ENCODE measurements around the gene MAMSTR. TPM values are rescaled to one million over a fixed set of nuclear protein-coding genes. Genes with fewer than 3 reads are reported as not detected.
A peak's percentile ranks its signal among the peaks of the same experiment; 100 is the strongest.

The MAMSTR gene
- total and polyA plus RNA-seq, 9 of the 15 experiments (the other 6 are each of a cell fraction or from before 2014, with no cell fraction given), result 0.08 to 1.00 (median 0.40) TPM; not detected in 1

GRCh38 chr19:48737360-48737998 is 18.0 kb upstream of the MAMSTR start (continued):
- no peak for TF ChIP-seq HDAC8 (tag; IDR thresholded peaks at IDR 0.05)
- TF ChIP-seq RBFOX2 (IDR thresholded peaks at IDR 0.05; ENCODE audit: low read depth, low read length), result peak; percentile 33; the same call in 1 of the 2 replicates
- TF ChIP-seq, protein P1, sequence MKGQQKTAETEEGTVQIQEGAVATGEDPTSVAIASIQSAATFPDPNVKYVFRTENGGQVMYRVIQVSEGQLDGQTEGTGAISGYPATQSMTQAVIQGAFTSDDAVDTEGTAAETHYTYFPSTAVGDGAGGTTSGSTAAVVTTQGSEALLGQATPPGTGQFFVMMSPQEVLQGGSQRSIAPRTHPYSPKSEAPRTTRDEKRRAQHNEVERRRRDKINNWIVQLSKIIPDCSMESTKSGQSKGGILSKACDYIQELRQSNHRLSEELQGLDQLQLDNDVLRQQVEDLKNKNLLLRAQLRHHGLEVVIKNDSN (CRISPR knock-in tag; IDR thresholded peaks at IDR 0.05), result peak; percentile 75
- TF ChIP-seq CREB1 (IDR thresholded peaks at IDR 0.05), result 0 out of 2 replicates have a peak, but pooled peaks have one; percentile 9
- TF ChIP-seq CREB1 (CRISPR knock-in tag; IDR thresholded peaks at IDR 0.05), result no peak; the same call in 1 of the 2 replicates
- 0 out of 4 replicates have a peak, but pooled peaks of 1 of the 2 experiments have one; percentile 8 for TF ChIP-seq TBL1XR1 (IDR thresholded peaks at IDR 0.05; ENCODE audit: low read length in 2 of 2)
- peak; percentile 81 for TF ChIP-seq ZBTB40 (IDR thresholded peaks at IDR 0.05)
- TF ChIP-seq ZBTB40 (CRISPR knock-in tag; IDR thresholded peaks at IDR 0.05), result no peak
- TF ChIP-seq, protein P2, sequence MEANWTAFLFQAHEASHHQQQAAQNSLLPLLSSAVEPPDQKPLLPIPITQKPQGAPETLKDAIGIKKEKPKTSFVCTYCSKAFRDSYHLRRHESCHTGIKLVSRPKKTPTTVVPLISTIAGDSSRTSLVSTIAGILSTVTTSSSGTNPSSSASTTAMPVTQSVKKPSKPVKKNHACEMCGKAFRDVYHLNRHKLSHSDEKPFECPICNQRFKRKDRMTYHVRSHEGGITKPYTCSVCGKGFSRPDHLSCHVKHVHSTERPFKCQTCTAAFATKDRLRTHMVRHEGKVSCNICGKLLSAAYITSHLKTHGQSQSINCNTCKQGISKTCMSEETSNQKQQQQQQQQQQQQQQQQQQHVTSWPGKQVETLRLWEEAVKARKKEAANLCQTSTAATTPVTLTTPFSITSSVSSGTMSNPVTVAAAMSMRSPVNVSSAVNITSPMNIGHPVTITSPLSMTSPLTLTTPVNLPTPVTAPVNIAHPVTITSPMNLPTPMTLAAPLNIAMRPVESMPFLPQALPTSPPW (CRISPR knock-in tag; IDR thresholded peaks at IDR 0.05), result peak; percentile 33; the same call in 1 of the 2 replicates
- 0 out of 2 replicates have a peak, but pooled peaks have one; percentile 24 for TF ChIP-seq FOSL1 (tag; conservative IDR thresholded peaks at IDR 0.05)
- 0 out of 2 replicates have a peak, but pooled peaks have one; percentile 39 for TF ChIP-seq MTA3 (IDR thresholded peaks at IDR 0.05; ENCODE audit: borderline replicate concordance)
- TF ChIP-seq TGIF2 (CRISPR knock-in tag; IDR thresholded peaks at IDR 0.05), result no peak
- TF ChIP-seq, protein P3, sequence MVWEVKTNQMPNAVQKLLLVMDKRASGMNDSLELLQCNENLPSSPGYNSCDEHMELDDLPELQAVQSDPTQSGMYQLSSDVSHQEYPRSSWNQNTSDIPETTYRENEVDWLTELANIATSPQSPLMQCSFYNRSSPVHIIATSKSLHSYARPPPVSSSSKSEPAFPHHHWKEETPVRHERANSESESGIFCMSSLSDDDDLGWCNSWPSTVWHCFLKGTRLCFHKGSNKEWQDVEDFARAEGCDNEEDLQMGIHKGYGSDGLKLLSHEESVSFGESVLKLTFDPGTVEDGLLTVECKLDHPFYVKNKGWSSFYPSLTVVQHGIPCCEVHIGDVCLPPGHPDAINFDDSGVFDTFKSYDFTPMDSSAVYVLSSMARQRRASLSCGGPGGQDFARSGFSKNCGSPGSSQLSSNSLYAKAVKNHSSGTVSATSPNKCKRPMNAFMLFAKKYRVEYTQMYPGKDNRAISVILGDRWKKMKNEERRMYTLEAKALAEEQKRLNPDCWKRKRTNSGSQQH (CRISPR knock-in tag; IDR thresholded peaks at IDR 0.05), result 0 out of 2 replicates have a peak, but pooled peaks have one; percentile 27

All from K562 (cell line).